Hypothalamus (tissue), 51 donors: Measurements from ENCODE around the gene BRINP1.

Experiments
- DNase-seq, 51 donors: peaks; one replicate each; lab custom pipeline; 2025; lab: John Stamatoyannopoulos, UW

The BRINP1 gene

GRCh38 chr9:119154527-119154926, 214.7 kb downstream of the BRINP1 start:
- DNase-seq, result no peak

GRCh38 chr9:119153402-119153801, 215.8 kb downstream of the BRINP1 start:
- DNase-seq, result no peak

GRCh38 chr9:119148855-119149254, 220.4 kb downstream of the BRINP1 start:
- no peak for DNase-seq

GRCh38 chr9:119137479-119137878, 231.8 kb downstream of the BRINP1 start:
- no peak for DNase-seq

- no peak for DNase-seq
These were observed 243.2 kb downstream of the BRINP1 start for GRCh38 chr9:119126040-119126439.

GRCh38 chr9:119121899-119122298, 247.3 kb downstream of the BRINP1 start:
- no peak for DNase-seq

GRCh38 chr9:119117409-119117808, 251.8 kb downstream of the BRINP1 start:
- no peak for DNase-seq
